PC-9 (cell line): ENCODE measurements around the gene COQ9.

Experiments used
- CTCF ChIP-seq: fragments of 200-600 bp; sonication (generic); conservative IDR thresholded peaks from 2 replicates; pipeline ENCODE4 v1.6.1; 2017; ENCODE audit warnings: mixed run types, antibody characterized with exemption, mild to moderate bottlenecking, moderate library complexity
- EZH2 ChIP-seq: fragments of 200-600 bp; sonication (generic); IDR thresholded peaks from 2 replicates; pipeline ENCODE4 v1.8.0; 2017; ENCODE audit warnings: antibody characterized with exemption, low read depth

GRCh38 chr16:57485091-57485915 lies 38.0 kb downstream of the COQ9 start:
- TF ChIP-seq CTCF (no peak), EZH2 (no peak)
